HG02852 (cell line): ENCODE data around the gene HECTD2.
"Not testable (repeated sequence)": the region's sequence is repeated elsewhere in the genome, so short reads cannot be mapped to it uniquely, and the experiment has no call there.

Experiments
- ATAC-seq: cut with Tn5 transposase; IDR thresholded peaks from one replicate; pipeline ENCODE4 v1.9.1; 2021; ENCODE audit warnings: mild to moderate bottlenecking, moderate library complexity; ENCODE audit not compliant: unreplicated experiment

HECTD2 gene

DNA sequence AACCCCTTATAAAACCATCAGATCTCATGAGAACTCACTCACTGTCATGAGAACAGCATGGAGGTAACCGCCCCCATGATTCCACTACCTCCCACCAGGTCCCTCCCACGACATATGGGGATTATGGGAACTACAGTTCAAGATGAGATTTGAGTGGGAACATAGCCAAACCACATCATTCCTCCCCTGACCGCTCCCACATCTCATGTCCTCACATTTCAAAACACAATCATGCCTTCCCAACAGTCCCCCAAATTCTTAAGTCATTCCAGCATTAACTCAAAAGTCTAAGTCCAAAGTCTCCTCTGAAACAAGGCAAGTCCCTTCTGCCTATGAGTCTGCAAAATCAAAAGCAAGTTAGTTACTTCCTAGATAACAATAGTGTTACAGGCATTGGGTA, 150.7 kb downstream of the HECTD2 start:
- not testable (repeated sequence) for ATAC-seq

DNA sequence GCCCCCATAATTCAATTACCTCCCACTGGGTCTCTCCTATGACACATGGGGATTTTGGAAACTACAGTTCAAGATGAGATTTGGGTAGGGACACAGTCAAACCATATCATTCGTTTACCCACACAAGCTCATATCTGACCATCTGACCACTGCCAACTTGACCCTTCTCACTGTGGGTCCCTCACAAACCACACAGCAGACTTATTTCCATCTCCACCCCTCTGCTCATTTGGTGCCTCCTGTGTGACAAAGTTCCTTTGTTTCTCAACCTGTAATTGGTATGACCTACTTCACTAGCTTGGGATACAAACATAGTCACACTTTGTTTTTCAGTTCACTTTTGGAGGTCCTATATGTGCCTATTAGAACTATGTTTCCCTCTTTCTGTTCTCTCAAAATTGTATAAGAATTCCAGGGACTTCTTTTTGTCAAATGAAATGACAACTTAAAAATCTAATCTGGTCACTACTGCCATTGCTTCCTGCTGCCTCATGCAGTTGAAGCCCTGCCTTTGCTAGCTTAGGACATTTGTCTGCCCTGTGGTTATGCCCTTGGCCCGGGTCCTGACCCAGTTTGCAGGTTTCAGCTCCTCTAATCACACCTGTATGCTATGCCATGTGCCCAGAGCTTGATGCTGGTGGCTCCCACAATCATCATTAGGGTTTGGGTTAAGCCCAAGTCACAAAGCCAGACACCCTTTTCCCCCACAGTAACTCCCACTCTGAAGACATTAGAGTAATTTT, 152.9 kb downstream of the HECTD2 start:
- ATAC-seq, result no peak

DNA sequence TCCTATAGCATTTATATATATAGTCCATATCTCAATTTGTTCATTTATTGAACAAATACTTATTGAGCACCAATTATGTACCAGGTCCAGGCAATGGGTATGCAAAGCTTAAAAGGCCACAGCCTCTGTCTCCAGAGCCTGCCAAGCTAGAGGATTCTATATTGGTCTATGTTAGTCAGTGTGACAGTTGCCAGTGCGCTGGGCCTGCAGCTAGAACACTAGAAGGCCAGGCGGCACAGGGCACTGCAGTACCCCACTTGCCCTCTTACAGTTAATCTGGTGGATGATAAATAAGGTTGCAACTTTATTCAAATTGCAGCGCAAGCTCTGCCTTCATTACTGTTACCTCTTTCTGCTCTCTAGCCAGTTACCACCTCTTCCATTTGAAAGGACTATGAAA, 153.9 kb downstream of the HECTD2 start:
- no peak for ATAC-seq
